ENCODE measurements around the gene PSMB5.

The PSMB5 gene

DNA sequence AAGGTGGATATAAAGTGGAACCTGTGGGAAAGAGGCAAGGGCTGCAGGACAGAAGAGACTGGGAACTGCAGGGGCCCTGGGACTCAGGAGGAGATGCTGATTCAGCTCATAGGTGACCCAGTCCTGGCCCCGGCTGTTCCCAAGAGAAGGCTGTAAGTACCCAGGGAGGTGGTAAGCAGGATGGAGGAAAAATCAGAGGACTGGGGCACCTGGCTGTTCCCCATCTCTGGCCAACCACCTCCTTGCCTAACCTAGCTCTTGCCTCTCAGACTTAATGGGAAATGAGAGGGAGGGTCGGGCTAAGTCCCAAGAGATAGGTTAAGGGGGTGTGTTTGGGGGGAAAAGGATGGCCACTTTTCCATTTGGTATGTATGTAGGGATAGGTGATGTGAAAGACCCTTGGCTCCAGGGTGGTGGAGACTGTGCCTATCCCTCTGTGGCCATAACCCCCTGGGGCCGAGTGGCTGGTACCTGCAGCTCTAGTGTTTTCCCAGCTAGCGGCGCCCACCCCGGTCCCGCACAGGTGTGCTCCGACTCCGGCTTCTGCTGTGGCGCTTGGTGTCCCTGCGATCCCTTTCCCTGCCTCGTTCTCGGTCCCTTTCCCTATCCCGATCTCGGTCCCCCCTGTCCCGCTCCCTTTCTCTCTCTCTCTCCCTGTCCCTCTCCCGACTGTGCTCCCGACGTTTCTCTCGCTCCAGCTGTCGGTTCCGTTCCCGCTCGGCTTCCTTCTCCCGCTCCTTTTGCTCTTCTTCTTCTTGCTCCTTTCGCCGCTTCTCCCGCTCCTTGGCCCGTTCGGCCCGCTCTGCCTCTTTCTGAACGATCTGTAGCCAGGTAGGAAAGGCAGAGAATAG lies 24.2 kb upstream of the PSMB5 start:
- TF ChIP-seq, protein P1, sequence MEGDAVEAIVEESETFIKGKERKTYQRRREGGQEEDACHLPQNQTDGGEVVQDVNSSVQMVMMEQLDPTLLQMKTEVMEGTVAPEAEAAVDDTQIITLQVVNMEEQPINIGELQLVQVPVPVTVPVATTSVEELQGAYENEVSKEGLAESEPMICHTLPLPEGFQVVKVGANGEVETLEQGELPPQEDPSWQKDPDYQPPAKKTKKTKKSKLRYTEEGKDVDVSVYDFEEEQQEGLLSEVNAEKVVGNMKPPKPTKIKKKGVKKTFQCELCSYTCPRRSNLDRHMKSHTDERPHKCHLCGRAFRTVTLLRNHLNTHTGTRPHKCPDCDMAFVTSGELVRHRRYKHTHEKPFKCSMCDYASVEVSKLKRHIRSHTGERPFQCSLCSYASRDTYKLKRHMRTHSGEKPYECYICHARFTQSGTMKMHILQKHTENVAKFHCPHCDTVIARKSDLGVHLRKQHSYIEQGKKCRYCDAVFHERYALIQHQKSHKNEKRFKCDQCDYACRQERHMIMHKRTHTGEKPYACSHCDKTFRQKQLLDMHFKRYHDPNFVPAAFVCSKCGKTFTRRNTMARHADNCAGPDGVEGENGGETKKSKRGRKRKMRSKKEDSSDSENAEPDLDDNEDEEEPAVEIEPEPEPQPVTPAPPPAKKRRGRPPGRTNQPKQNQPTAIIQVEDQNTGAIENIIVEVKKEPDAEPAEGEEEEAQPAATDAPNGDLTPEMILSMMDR (IDR thresholded peaks at IDR 0.05; ENCODE audit: borderline replicate concordance, control extremely low read depth, extremely low read depth, insufficient read depth, missing control alignments) = no peak
- DNase-seq (ENCODE audit: low spot score) = peak; percentile 32
- in situ Hi-C loops (cut with MboI; ENCODE audit: low sequenced_read_pairs, unreplicated experiment) = no loop called here

GRCh38 chr14:23057757-23058653 lies 23.3 kb upstream of the PSMB5 start:
- in situ Hi-C loops (cut with MboI; ENCODE audit: low sequenced_read_pairs, unreplicated experiment) = no loop called here
- TF ChIP-seq, protein P1 (IDR thresholded peaks at IDR 0.05; ENCODE audit: borderline replicate concordance, control extremely low read depth, extremely low read depth, insufficient read depth, missing control alignments) = peak; percentile 94
- peak; percentile 92 for DNase-seq (ENCODE audit: low spot score)

- in situ Hi-C loops (cut with MboI; ENCODE audit: low sequenced_read_pairs, unreplicated experiment) = no loop called here
- TF ChIP-seq, protein P1 (IDR thresholded peaks at IDR 0.05; ENCODE audit: borderline replicate concordance, control extremely low read depth, extremely low read depth, insufficient read depth, missing control alignments) = no peak
Observed at GRCh38 chr14:23056956-23057756, 22.5 kb upstream of the PSMB5 start, which contains the start of gene CDH24. CDH24 (minus strand) TSS chr14:23057520; CDS start chr14:23055733, 1,787 bp downstream.

GRCh38 chr14:23056145-23056955 lies 21.6 kb upstream of the PSMB5 start:
- peak; percentile 91 for DNase-seq (ENCODE audit: low spot score)
- in situ Hi-C loops (cut with MboI; ENCODE audit: low sequenced_read_pairs, unreplicated experiment) = no loop called here

More at GRCh38 chr14:23056956-23057756, 22.5 kb upstream of the PSMB5 start, which contains the start of gene CDH24:
- DNase-seq (ENCODE audit: low spot score) = peak; percentile 90

GRCh38 chr14:23055621-23056144 lies 21.0 kb upstream of the PSMB5 start:
- peak; percentile 57 for DNase-seq (ENCODE audit: low spot score)
- in situ Hi-C loops (cut with MboI; ENCODE audit: low sequenced_read_pairs, unreplicated experiment) = no loop called here
- TF ChIP-seq, protein P1 (IDR thresholded peaks at IDR 0.05; ENCODE audit: borderline replicate concordance, control extremely low read depth, extremely low read depth, insufficient read depth, missing control alignments) = no peak

More at GRCh38 chr14:23056145-23056955, 21.6 kb upstream of the PSMB5 start:
- TF ChIP-seq, protein P1 (IDR thresholded peaks at IDR 0.05; ENCODE audit: borderline replicate concordance, control extremely low read depth, extremely low read depth, insufficient read depth, missing control alignments) = peak; percentile 73

Data from GM13976 (cell line).